ENCODE data around the gene TMEM147. TPM values are rescaled to one million over a fixed set of nuclear protein-coding genes. Genes with fewer than 3 reads are reported as not detected.

TMEM147 gene
- total and polyA plus RNA-seq, 2 donors (not counting 3 experiments of a cell fraction or from before 2014, with no cell fraction given): 75.8 to 214 TPM

DNA sequence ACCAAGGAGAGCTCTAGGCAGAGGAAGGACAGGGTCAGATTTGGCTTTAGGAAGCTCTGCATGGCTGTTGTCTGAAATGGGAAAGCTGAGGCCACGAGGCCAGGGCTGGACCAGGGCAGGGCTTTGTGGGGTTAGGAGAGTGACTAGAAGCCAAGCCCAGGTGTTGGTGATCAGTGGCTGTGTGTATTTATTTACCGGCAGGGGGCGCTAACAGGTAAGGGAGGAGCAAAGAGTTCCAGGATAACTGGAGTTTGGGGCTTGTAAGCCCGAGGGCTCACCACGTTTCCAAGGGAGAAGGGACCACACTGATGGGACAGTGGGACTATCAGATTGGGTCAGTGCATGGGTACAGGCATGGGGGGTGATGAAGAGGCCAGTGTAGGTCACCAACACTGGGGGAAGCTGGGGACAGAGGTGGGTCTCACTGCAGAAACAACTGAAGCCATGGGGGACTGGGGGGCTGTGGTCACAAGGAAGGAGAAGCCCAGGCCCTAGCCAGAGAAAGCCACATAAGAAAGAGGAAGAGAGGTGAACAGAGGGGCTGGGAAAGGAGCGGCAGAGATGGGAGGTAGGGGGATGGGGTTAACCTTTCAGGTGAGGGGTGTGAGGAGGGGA lies 3.9 kb downstream of the TMEM147 start:
- peak; percentile 72 for FAIRE-seq
- peak; percentile 48 for DNase-seq (ENCODE audit: low read depth, low spot score)
- Histone ChIP-seq H3K79me2 (ENCODE audit: control insufficient read depth, insufficient read depth, low read length) (peaks cover 15% of the 10 kb centered on the region), H3K4me2 (ENCODE audit: insufficient read depth, low read length) (no peak overlapping the region), H3K27ac (ENCODE audit: insufficient read depth, low read depth, low read length) (no peak overlapping the region), H3K4me3 (replicated peaks in 1 of 3; ENCODE audit: insufficient read depth in 1 of 3, low read depth in 1 of 3, low read length in 3 of 3) (no peak overlapping the region), H3K9me1 (replicated peaks; ENCODE audit: control insufficient read depth, extremely low read depth, insufficient read depth, low read length) (no peaks in the 10 kb centered on the region), H3K27me3 (ENCODE audit: control insufficient read depth in 2 of 2, insufficient read depth in 2 of 2, low read length in 2 of 2) (no peaks in the 10 kb centered on the region), H3K4me1 (ENCODE audit: control insufficient read depth, extremely low read depth, insufficient read depth, low read length) (peaks cover 16% of the 10 kb centered on the region), H3K9ac (replicated peaks; ENCODE audit: extremely low read depth, insufficient read depth, low read length) (no peak overlapping the region), H4K20me1 (replicated peaks; ENCODE audit: control insufficient read depth, extremely low read depth, insufficient read depth, low read length) (no peaks in the 10 kb centered on the region), H3K9me3 (replicated peaks; ENCODE audit: control insufficient read depth, insufficient read depth, low read length) (no peaks in the 10 kb centered on the region), H3K36me3 (ENCODE audit: control insufficient read depth in 2 of 2, extremely low read depth in 1 of 2, insufficient read depth in 2 of 2, low read length in 2 of 2) (no peaks in the 10 kb centered on the region), H2AFZ (ENCODE audit: low read depth, low read length) (no peak overlapping the region)
- intact Hi-C loops (cut with micrococcal nuclease): loop anchor here (1.0 to 5.0 kb wide), 3 partner anchors 78 to 168 kb away; partner anchors contain the start of gene RBM42
- BruUV-seq (replicated peaks): no TSS peak
- ChIA-PET CTCF (interaction anchor here (1.0 to 2.8 kb wide), 8 partner anchors 8 to 99 kb away, joined by 3 to 18 read pairs (median 6); partner anchors contain the start of genes ATP4A and COX6B1), POLR2A (no interaction called here)
- TF ChIP-seq, protein P1, sequence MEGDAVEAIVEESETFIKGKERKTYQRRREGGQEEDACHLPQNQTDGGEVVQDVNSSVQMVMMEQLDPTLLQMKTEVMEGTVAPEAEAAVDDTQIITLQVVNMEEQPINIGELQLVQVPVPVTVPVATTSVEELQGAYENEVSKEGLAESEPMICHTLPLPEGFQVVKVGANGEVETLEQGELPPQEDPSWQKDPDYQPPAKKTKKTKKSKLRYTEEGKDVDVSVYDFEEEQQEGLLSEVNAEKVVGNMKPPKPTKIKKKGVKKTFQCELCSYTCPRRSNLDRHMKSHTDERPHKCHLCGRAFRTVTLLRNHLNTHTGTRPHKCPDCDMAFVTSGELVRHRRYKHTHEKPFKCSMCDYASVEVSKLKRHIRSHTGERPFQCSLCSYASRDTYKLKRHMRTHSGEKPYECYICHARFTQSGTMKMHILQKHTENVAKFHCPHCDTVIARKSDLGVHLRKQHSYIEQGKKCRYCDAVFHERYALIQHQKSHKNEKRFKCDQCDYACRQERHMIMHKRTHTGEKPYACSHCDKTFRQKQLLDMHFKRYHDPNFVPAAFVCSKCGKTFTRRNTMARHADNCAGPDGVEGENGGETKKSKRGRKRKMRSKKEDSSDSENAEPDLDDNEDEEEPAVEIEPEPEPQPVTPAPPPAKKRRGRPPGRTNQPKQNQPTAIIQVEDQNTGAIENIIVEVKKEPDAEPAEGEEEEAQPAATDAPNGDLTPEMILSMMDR (IDR thresholded peaks at IDR 0.05; ENCODE audit: extremely low read depth in 1 of 2, insufficient read depth in 1 of 2, low read depth in 1 of 2, low read length in 2 of 2): peak; percentile 65 to 77
- no peak for TF ChIP-seq GATA2 (IDR thresholded peaks at IDR 0.05; ENCODE audit: insufficient read depth, insufficient read length, low read depth, low read length)
- dilution Hi-C loops (cut with MboI; ENCODE audit: extremely low pct_ligation_motif_present, low sequenced_read_pairs): no loop called here

DNA sequence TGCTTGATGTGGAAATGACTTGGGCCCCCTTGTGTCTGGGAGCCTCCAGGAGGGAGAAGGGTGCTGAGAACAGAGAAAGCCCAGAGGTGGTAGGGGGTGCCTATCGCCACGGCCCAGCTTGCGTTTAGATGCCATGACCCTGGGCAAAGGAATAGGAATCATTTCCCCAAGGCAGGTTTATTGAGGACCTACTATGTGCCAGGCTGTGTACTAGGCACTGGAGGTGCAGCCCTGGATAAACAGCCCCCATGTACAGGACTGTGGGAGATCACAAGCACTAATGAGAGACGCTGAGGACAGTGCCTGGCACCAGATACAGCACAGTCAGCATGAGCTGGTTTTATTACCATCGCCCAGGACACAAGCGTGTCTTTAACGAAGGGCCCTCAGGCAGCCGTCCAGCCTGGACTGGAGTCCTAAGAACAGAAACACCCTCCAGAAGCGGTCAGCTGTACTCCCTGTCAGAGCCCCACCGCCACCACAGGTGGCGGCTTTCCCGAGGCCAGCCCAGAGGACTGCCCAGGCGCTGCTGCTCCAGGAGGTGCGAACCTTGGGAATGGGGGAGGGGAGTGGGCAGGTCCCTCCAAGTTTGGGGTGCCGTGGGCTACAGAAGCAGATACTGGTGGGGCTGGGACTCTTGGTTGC lies 4.6 kb downstream of the TMEM147 start:
- no peak for TF ChIP-seq FOS (IDR thresholded peaks at IDR 0.05; ENCODE audit: borderline replicate concordance, insufficient read depth, low read length)
- TF ChIP-seq, protein P1 (IDR thresholded peaks at IDR 0.05; ENCODE audit: extremely low read depth in 1 of 2, insufficient read depth in 1 of 2, low read depth in 1 of 2, low read length in 2 of 2): no peak
- no peak for TF ChIP-seq POLR2AphosphoS5 (IDR thresholded peaks at IDR 0.05; ENCODE audit: insufficient read depth, low read depth, low read length)
- no peak for TF ChIP-seq EZH2 (IDR thresholded peaks at IDR 0.05; ENCODE audit: borderline replicate concordance, low read depth, low read length, severe bottlenecking)
- TF ChIP-seq MYC (IDR thresholded peaks at IDR 0.05; ENCODE audit: low read depth, low read length): no peak
- TF ChIP-seq POLR2A (IDR thresholded peaks at IDR 0.05; ENCODE audit: low read depth, low read length): no peak
- no peak for TF ChIP-seq GATA2 (IDR thresholded peaks at IDR 0.05; ENCODE audit: insufficient read depth, insufficient read length, low read depth, low read length)
- TF ChIP-seq JUN (IDR thresholded peaks at IDR 0.05; ENCODE audit: borderline replicate concordance, insufficient read depth, insufficient read length, low read depth): no peak
- TF ChIP-seq, protein P2, sequence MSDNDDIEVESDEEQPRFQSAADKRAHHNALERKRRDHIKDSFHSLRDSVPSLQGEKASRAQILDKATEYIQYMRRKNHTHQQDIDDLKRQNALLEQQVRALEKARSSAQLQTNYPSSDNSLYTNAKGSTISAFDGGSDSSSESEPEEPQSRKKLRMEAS (IDR thresholded peaks at IDR 0.05; ENCODE audit: insufficient read depth, insufficient read length): no peak
- H3K36me3 ChIP-seq (ENCODE audit: control insufficient read depth in 2 of 2, extremely low read depth in 1 of 2, insufficient read depth in 2 of 2, low read length in 2 of 2): no peaks in the 10 kb centered on the region
- no peak for FAIRE-seq
- no peaks in the 10 kb centered on the region for H3K27me3 ChIP-seq (ENCODE audit: control insufficient read depth in 2 of 2, insufficient read depth in 2 of 2, low read length in 2 of 2)
- CTCF ChIA-PET: interaction anchor here (2.0 to 2.8 kb wide), 3 partner anchors 8 to 98 kb away, joined by 6 to 18 read pairs (median 12); partner anchors contain the start of gene COX6B1
- no peak overlapping the region for H3K9ac ChIP-seq (replicated peaks; ENCODE audit: extremely low read depth, insufficient read depth, low read length)
- no peak overlapping the region for H3K4me3 ChIP-seq (replicated peaks in 1 of 3; ENCODE audit: insufficient read depth in 1 of 3, low read depth in 1 of 3, low read length in 3 of 3)
- H2AFZ ChIP-seq (ENCODE audit: low read depth, low read length): no peak overlapping the region
- H3K79me2 ChIP-seq (ENCODE audit: control insufficient read depth, insufficient read depth, low read length): peaks cover 10% of the 10 kb centered on the region
- H3K9me3 ChIP-seq (replicated peaks; ENCODE audit: control insufficient read depth, insufficient read depth, low read length): no peaks in the 10 kb centered on the region
- no peaks in the 10 kb centered on the region for H3K9me1 ChIP-seq (replicated peaks; ENCODE audit: control insufficient read depth, extremely low read depth, insufficient read depth, low read length)
- dilution Hi-C loops (cut with MboI; ENCODE audit: extremely low pct_ligation_motif_present, low sequenced_read_pairs) (no loop called here), intact Hi-C loops (cut with micrococcal nuclease) (loop anchor here (1.0 to 5.0 kb wide), 3 partner anchors 77 to 167 kb away; partner anchors contain the start of gene RBM42)
- H3K4me2 ChIP-seq (ENCODE audit: insufficient read depth, low read length): no peak overlapping the region
- peaks cover 11% of the 10 kb centered on the region for H3K4me1 ChIP-seq (ENCODE audit: control insufficient read depth, extremely low read depth, insufficient read depth, low read length)
- no peaks in the 10 kb centered on the region for H4K20me1 ChIP-seq (replicated peaks; ENCODE audit: control insufficient read depth, extremely low read depth, insufficient read depth, low read length)
- POLR2A ChIA-PET: no interaction called here
- H3K27ac ChIP-seq (ENCODE audit: insufficient read depth, low read depth, low read length): no peak overlapping the region
- no TSS peak for BruUV-seq (replicated peaks)
- DNase-seq (ENCODE audit: low read depth, low spot score): no peak
